WTC11 (cell line): Measurements from ENCODE around the gene BET1. TPM values are rescaled to one million over a fixed set of nuclear protein-coding genes. Genes with fewer than 3 reads are reported as not detected.

Experiments
- ATAC-seq: fragments of 200-7000 bp; cut with Tn5 transposase; 2 replicates; pipeline ENCODE4 v1.10.0; 2021; ENCODE audit warnings: mild to moderate bottlenecking, moderate library complexity
- CTCF ChIA-PET: fragments of 300-600 bp; sonication (Branson Sonifier 250); formaldehyde crosslinking; loops from one replicate; lab custom pipeline; 2021; ENCODE audit warnings: antibody characterized with exemption; lab: Charles Lee
- POLR2A ChIA-PET: fragments of 350-600 bp; sonication (Branson Sonifier 250); formaldehyde crosslinking; loops from one replicate; lab custom pipeline; 2021; ENCODE audit warnings: antibody characterized with exemption; lab: Charles Lee
- DNase-seq: peaks from one replicate; pipeline ENCODE4 v3.0.0; 2021; ENCODE audit warnings: low spot score
- H3K27ac Mint-ChIP-seq: 2 replicates; pipeline ENCODE4 v1.8.0; 2021; ENCODE audit warnings: mixed read lengths
- H3K27me3 Mint-ChIP-seq: 2 replicates; pipeline ENCODE4 v1.8.0; 2021; ENCODE audit warnings: low read depth, mild to moderate bottlenecking, moderate library complexity, mixed read lengths
- H3K36me3 Mint-ChIP-seq: 2 replicates; pipeline ENCODE4 v1.8.0; 2021; ENCODE audit warnings: mixed read lengths
- H3K4me1 Mint-ChIP-seq: 2 replicates; pipeline ENCODE4 v1.8.0; 2022; ENCODE audit warnings: mixed read lengths
- H3K4me3 Mint-ChIP-seq: 2 replicates; pipeline ENCODE4 v1.8.0; 2021; ENCODE audit warnings: mild to moderate bottlenecking, moderate library complexity, mixed read lengths
- H3K9me3 Mint-ChIP-seq: 2 replicates; pipeline ENCODE4 v1.8.0; 2021; ENCODE audit warnings: mixed read lengths
- AFF4 ChIP-seq: sonication (generic); formaldehyde crosslinking; IDR thresholded peaks from 2 replicates; pipeline ENCODE4 v1.8.1; 2023; ENCODE audit warnings: mild to moderate bottlenecking, missing genetic modification reagents, borderline replicate concordance
- AR ChIP-seq: fragments of 250-450 bp; sonication (Bioruptor Pico); IDR thresholded peaks from 2 replicates; pipeline ENCODE4 v1.9.0; 2021; ENCODE audit warnings: mild to moderate bottlenecking
- CBFB ChIP-seq: sonication (generic); formaldehyde crosslinking; IDR thresholded peaks from 2 replicates; pipeline ENCODE4 v1.8.1; 2022; ENCODE audit warnings: mild to moderate bottlenecking, low read depth, missing genetic modification reagents
- CREM ChIP-seq: sonication (generic); formaldehyde crosslinking; IDR thresholded peaks from 2 replicates; pipeline ENCODE4 v1.8.1; 2022; ENCODE audit warnings: mild to moderate bottlenecking, missing genetic modification reagents, moderate library complexity
- E2F1 ChIP-seq: sonication (generic); formaldehyde crosslinking; IDR thresholded peaks from 2 replicates; pipeline ENCODE4 v1.8.0; 2022; ENCODE audit warnings: mild to moderate bottlenecking, missing genetic modification reagents
- ETV6 ChIP-seq: sonication (generic); formaldehyde crosslinking; IDR thresholded peaks from 2 replicates; pipeline ENCODE4 v1.8.1; 2022; ENCODE audit warnings: mild to moderate bottlenecking, missing genetic modification reagents
- FOXJ3 ChIP-seq: sonication (generic); formaldehyde crosslinking; IDR thresholded peaks from 2 replicates; pipeline ENCODE4 v1.9.0; 2021; ENCODE audit warnings: missing genetic modification reagents, mild to moderate bottlenecking, borderline replicate concordance
- IRF1 ChIP-seq: sonication (generic); formaldehyde crosslinking; IDR thresholded peaks from 2 replicates; pipeline ENCODE4 v1.8.0; 2023; ENCODE audit warnings: missing genetic modification reagents
- NR1H2 ChIP-seq: sonication (generic); formaldehyde crosslinking; IDR thresholded peaks from 2 replicates; pipeline ENCODE4 v1.9.0; 2021; ENCODE audit warnings: mild to moderate bottlenecking, moderate library complexity, missing genetic modification reagents
- TCF7 ChIP-seq: sonication (generic); formaldehyde crosslinking; IDR thresholded peaks from 2 replicates; pipeline ENCODE4 v1.8.0; 2022; ENCODE audit warnings: mild to moderate bottlenecking, low read depth, missing genetic modification reagents, moderate library complexity
- TP53 ChIP-seq: sonication (generic); formaldehyde crosslinking; IDR thresholded peaks from 2 replicates; pipeline ENCODE4 v1.8.1; 2023; ENCODE audit warnings: mild to moderate bottlenecking, missing genetic modification reagents
- ZMAT4 ChIP-seq: fragments of 250-450 bp; sonication (Bioruptor Pico); IDR thresholded peaks from 2 replicates; pipeline ENCODE4 v1.9.0; 2021; ENCODE audit warnings: mild to moderate bottlenecking
- ZNF232 ChIP-seq: sonication (generic); formaldehyde crosslinking; IDR thresholded peaks from 2 replicates; pipeline ENCODE4 v1.8.0; 2022; ENCODE audit warnings: mild to moderate bottlenecking, missing genetic modification reagents
- ZNF281 ChIP-seq: sonication (generic); formaldehyde crosslinking; IDR thresholded peaks from 2 replicates; pipeline ENCODE4 v1.8.0; 2023; ENCODE audit warnings: mild to moderate bottlenecking, missing genetic modification reagents
- ZNF671 ChIP-seq: fragments of 250-450 bp; sonication (Bioruptor Pico); IDR thresholded peaks from 2 replicates; pipeline ENCODE4 v1.8.0; 2021; ENCODE audit warnings: mild to moderate bottlenecking
- total RNA-seq: library from RNA; stranded (reverse); gene quantifications from 3 replicates; pipeline ENCODE4 v1.2.3, GENCODE V29; 2021

The BET1 gene
- total RNA-seq, 1 experiment from 2014 or later, result 26.7 TPM

- TF ChIP-seq CREM (CRISPR knock-in tag) (no peak), E2F1 (CRISPR knock-in tag) (no peak), ZNF281 (CRISPR knock-in tag) (no peak), ZNF232 (no peak)
- TF ChIP-seq, all 79 proteins: peak for 0
Observed at GRCh38 chr7:93948873-93949272, 55.3 kb downstream of the BET1 start (continued).

- no peak overlapping the region for H3K4me3 Mint-ChIP-seq
- no peak overlapping the region for H3K27ac Mint-ChIP-seq
- ATAC-seq (no peak), DNase-seq (no peak)
- no peaks in the 10 kb centered on the region; the same call in 1 of the 2 replicates for H3K27me3 Mint-ChIP-seq
- ChIA-PET POLR2A (no interaction called here), CTCF (no interaction called here)
- H3K36me3 Mint-ChIP-seq, result no peaks in the 10 kb centered on the region
- peaks cover 7% of the 10 kb centered on the region; the same call in 1 of the 2 replicates for H3K4me1 Mint-ChIP-seq
- H3K9me3 Mint-ChIP-seq, result no peaks in the 10 kb centered on the region
- TF ChIP-seq CBFB, result no peak
- TF ChIP-seq TP53 (CRISPR knock-in tag), result no peak
- TF ChIP-seq ZNF671 (CRISPR knock-in tag), result no peak
- no peak for TF ChIP-seq AFF4 (CRISPR knock-in tag)
- no peak for TF ChIP-seq IRF1 (CRISPR knock-in tag)
- TF ChIP-seq FOXJ3 (CRISPR knock-in tag), result no peak
- TF ChIP-seq ETV6 (CRISPR knock-in tag), result no peak
- no peak for TF ChIP-seq TCF7 (CRISPR knock-in tag)
- no peak for TF ChIP-seq AR (CRISPR knock-in tag)
- no peak for TF ChIP-seq NR1H2 (CRISPR knock-in tag)
- TF ChIP-seq ZNF232, result no peak
- no peak for TF ChIP-seq ZMAT4 (CRISPR knock-in tag)
Observed at GRCh38 chr7:93948106-93948505, 56.0 kb downstream of the BET1 start.
